ENCODE results near the gene PDIA6.
"Not testable (repeated sequence)": the region's sequence is repeated elsewhere in the genome, so short reads cannot be mapped to it uniquely, and the experiment has no call there.

PDIA6 gene

DNA sequence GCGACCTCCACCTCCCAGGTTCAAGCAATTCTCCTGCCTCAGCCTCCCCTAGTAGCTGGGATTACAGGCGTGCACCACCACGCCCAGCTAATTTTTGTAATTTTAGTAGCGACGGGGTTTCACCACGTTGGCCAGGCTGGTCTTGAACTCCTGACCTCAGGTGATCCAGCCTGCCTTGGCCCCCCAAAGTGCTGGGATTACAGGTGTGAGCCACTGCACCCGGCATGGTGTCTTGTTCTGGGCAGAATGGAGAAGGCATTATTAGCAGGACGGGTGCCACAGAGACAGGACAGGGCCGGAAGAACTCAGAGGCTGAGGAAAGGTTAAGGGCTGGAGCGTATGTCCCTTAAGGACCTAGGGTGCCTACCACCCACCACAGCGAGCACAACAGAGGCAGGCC is 31.8 kb downstream of the PDIA6 start:
- not testable (repeated sequence) for DNase-seq (ENCODE audit: low spot score)

DNA sequence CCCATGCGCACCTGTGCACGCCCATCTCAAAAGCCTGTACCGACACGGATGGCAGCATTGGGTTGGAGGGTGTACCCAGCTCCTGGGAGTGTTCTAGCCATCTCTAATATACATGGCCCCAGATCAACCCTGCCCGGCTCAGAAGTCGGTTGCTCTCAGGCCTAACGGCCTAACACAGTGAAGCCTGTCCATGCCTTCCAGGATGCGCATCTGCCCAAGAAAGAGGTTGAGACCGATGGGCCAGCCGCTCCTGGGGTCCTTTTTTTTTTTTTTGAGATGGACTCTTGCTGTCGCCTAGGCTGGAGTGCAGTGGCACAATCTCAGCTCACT is 32.1 kb downstream of the PDIA6 start:
- no peak for DNase-seq (ENCODE audit: low spot score)

DNA sequence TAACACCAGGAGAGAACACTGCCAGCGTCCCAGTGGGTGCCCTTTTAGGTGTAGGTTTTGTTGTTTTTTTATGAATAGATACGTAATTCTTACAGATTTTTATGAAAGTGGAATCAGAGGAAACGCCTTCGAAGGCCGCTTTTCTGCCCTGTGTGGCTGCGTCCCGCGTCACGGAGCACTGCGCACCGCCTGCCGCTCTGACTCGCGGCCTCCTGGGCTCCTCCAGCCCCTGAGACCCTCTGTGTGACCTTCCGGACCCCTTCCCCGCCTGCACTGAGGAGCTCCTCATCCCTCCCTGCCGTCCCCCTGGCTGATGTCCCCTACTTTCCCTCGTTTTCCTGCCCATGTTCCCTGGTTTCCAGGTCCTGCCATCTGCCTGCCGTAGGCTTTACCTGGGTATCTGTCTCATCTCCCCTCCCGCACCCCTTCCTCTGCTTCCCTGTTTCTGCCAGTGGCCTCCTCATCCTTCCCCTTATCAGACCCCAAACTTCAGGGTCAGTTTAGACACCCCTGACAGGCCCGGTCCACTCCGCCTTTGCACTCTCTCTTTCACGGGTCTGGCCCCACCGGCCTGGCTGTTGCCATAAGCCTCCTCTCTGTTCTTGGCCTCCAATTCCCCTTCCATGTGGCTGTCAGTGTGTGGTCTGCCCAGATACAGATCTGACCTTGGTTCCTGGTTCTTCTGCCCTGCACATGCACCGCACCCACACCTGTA is 32.7 kb downstream of the PDIA6 start:
- no peak for DNase-seq (ENCODE audit: low spot score)

DNA sequence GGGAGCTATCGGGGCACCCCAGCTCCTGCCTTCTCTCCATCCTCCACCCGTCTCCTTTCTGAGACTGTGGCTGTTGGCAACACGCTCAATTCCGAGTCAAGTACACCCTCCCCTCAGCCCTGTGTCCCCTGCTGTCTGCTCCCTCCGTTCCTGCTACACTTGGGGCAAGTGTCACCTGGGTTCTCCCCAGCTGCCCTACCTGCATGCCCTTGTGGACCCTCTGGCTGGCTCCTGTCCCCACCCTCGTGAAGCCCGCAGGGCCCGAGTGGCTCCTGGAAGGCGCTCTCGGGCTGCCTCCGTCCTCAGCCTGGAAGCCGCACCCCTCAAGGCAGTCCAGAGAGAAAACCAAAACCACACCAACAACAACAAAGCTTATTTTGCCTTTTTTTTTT is 33.9 kb downstream of the PDIA6 start:
- DNase-seq (ENCODE audit: low spot score), result no peak

DNA sequence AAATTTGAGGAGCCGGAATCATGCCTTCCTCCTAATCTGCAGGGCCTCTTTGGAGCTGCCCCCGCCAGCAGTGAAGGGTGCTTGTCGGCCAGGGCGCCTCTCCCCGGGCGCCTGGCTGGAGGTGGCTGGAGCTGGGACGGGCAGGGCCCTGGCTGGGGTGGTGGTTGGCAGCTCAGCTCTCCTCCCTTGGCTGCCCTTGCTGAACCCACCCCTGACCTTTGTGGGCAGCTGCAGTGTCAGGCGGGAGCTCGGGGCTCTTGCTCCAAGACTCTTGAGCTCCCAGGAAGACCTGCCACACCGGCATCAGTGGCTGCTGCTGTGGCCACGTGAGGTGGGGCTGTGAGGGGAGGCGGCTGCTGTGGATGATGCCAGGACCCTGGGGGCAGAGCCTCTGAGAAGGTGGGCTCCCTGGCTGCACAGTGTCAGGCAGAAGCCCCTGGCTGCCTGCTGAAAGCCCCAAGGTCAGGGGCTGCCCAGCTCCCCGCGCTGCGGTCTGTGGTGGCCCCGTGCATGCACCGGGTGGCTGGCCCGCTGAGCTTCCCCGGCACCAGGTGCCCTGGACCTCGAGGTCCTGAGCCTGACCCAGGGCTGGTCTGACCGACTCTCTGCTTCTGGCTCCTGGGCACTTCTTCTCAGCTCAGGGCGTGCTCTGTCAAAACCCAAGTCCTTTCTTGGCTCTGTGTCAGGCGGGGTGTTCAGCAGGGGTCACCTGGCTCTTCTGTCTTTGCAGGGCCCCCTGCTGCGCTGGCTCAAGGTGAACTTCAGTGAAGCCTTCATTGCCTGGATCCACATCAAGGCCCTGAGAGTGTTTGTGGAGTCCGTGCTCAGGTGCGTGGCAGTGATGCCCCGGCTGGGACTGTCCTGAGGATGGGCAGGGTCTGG is 34.5 kb downstream of the PDIA6 start:
- no peak for DNase-seq (ENCODE audit: low spot score)

DNA sequence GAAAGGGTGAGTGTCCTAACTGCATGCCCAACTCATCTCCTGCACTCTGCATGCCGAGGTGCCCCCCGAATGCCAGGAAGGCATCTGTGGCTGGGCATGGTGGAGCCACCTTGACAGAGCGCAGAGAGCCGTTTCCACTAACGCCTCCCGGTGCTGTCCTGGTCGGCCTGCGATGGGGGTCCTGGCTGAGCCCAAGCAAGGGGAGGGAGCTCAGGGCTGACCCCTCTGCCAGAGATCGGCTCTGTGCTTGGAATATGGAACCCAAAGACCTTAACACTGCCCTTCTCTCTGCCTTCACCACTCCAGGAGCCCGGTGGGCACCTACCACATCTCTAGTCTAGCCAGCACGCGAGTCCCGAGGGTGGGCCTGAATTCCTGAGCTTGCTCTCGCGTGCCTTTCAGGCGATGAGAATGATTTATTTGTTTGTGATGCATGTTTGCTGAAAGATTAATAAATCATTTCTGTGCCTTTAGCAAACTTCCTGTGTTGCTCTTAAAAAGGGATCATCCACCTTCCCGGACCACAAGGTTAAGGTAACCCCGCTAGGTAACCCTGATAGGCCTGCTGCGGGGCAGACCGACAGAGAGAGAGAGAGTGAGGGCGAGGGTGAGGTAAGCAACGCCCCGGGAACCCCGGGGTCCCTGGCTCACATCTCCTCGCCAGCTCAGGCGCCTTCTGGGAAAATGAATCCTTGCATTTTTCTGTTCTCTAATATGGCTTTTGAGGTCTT is 35.3 kb downstream of the PDIA6 start:
- DNase-seq (ENCODE audit: low spot score), result no peak

DNA sequence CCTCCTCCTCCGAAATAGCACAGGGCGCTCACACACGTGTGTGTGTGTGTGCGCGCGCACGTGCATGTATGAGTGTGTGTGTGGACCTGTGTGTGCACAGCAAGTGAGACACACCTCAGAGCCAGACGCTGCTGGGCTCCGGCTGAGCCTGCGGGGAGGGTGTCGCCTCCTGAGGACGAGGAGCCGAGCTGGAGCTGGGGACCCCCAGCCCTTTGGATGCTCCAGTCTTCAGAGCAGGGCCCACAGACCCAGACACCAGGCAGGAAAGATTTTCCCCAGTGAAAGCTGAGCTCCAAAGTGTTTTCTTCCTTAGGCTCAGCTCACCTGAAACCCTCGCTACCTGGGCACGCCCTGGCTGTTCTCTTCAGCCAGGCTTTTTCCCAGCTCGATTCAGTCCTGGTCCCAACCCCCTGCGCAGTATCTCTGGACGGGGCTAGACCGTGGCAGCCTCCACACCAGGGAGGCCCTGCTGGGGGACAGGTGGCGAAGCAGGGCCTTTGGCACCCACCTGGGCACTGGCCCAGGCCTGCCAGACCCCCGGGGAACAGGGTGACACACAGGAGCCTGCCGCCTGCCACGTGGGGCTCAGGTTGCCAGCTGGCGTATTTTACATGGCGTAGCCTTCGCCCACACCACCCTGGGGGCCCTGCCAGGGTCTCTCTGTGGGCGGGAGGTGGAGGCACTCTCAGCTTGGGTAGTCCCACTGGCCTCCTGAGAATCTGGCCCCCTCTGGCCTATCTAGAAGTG is 36.2 kb downstream of the PDIA6 start:
- no peak for DNase-seq (ENCODE audit: low spot score)

DNA sequence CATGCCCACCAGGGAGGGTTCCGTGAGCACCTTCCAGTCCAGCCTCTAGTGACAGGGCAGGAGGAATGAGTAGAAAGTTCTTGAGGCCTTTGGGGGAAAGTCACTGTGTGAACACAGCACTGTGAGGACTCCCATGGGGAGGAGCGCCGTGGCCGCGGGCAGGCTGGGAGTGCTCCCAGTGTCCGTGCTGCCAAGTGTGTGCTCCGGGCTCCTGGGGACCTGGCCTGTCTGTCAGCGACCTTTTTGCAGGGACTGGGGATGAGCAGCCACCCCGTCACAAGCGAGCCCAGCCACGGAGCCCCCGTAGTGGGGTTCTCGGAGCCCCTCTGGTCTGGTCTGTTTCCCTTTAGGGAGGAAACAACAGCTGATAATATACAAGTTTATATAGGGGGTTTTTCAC is 36.8 kb downstream of the PDIA6 start:
- no peak for DNase-seq (ENCODE audit: low spot score)

DNA sequence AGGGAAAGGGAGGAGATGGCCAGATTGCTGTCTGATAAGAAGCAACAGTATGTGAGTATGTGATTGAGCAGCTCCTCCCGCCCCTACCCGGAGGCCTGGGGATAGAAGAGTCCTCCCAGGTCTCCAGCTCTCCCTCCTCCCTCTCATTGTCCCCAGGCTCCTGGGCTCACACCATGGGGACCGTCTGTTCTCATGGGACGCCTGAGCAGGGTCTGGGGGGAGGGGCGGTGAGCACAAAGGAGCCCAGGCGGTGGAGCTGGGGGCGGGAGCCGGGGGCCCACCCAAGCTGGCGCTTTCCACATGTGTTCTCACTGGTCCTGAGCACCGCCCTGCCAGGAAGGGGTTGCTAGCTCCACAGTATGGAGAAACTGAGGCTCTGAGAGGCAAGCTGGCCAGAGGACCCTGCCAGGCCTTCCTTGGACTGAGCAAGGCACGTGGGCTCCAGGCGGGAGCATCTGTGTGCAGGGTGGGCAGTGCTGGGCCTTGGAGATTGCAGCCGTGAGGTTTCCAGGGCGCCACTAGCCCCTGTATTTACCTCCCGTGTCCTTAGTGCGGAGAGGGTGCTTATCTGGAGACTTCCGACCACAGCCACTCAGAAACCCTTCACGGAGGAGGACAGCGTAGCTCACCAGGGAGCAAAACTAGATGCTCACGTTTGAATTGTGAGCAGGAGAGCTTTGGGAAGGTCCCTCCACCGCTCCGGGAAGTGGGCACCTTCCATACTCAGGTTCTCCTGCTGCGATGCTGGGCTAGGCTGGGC is 37.4 kb downstream of the PDIA6 start:
- no peak for DNase-seq (ENCODE audit: low spot score)

DNA sequence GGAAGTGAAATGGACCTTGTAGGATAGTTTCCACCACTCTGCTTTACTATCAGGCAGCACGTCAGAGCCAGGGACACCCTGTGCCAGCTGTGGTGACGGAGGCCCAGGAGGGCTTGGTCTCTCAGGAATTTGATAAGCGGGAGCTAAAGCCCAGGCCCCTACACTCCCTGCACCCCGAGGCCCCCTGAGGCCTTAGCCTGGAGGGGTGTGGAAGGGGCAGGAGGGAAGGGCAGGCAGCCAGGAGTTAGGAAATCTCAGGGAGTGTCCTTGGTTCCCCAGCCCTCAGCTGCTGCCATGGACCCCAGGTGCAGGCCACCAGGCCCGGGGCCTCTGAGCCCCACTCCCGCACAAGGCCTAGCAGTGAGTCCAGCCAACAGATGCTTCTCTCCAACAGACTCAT is 38.2 kb downstream of the PDIA6 start:
- DNase-seq (ENCODE audit: low spot score), result no peak

DNA sequence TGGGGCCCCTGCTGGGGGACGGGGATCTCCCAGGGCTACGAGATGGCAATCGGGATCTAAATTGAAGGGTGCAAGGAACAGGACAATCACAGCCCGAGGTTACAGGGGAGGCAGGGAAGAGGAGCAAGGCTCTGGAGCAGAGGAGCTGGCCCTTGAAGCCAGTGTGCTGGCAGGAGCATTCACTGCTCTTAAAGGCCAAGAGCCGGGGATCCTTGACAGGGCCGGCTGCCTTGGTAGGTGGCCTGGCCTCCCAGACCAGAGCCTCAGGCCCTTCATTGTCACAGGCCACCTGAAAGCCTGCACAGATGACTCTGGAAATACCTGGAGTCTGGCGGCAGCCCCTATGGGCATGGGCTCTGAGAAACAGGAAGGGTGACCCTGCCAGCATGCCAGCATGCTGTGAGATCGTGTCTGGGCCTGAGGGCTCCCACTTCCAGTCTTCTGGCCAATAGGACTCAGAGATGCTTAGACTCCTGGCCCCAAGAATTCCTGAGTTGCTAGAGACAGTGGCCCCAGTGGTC is 38.7 kb downstream of the PDIA6 start:
- DNase-seq (ENCODE audit: low spot score), result no peak

DNA sequence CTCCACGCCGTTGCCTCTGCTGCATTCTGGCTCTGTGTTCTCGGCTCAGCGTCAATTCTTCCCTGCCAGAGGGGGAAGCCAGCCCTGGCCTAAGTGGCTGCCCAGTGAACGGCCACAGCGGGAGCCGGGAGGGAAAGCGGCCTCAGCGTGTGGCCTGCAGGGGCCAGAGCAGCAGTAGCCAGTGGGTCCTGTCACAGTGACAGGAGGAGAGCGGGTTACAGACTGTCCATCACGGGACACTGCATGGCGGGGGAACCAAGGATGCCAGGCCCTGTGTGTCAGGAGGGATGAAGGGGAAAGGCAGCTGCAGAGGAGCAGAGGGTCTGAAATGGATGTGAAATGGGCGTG is 39.7 kb downstream of the PDIA6 start:
- no peak for DNase-seq (ENCODE audit: low spot score)

DNA sequence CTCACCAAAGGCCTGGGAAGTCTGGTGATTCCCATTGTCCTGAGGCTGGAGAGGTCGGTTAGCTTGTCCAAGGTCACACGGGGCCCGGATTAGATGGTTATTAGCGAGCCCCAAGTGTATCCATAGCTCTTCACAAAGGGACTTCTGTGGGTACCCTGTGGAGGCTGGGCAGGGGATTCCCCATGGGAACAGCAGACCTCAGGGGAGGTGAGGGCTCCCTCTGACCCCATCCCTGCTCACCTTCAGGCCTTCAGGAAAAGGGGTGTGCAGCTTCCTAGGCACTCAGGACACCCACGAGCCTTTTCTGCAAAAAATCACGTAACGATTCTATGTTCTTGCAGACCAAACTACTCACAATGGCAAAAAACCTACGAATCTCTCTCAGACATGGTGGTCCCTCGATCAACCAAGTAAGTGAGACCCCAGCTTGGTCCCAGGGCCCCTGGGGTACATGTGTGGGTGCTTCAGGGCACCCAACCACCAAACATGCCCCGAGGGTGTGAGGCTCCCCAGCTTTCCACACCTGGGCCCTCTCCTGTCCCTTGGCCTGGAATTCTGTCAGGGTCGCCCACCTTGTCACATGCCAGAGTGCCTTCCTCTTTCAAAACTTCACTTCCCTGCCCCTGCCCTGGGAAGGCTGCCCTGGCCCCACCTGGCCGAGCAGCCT is 40.3 kb downstream of the PDIA6 start:
- no peak for DNase-seq (ENCODE audit: low spot score)

DNA sequence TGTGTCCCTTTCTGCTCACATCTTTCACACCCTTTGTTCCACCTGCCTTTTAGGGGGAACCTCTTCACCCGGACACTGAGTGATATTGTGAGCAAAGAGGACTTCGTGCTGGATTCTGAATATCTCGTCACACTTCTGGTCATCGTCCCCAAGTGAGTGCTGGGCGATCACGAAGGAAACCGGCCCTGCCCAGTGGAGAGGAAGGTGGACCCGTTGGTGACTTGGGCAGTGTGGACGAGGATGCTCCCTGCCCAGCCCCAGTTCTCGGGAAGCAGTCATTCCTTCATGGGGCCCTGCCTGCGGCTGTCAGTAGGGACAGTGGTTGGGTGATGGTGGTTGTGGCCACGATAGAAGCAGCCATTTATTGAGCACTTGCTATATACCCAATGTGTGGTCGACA is 40.8 kb downstream of the PDIA6 start:
- no peak for DNase-seq (ENCODE audit: low spot score)

DNA sequence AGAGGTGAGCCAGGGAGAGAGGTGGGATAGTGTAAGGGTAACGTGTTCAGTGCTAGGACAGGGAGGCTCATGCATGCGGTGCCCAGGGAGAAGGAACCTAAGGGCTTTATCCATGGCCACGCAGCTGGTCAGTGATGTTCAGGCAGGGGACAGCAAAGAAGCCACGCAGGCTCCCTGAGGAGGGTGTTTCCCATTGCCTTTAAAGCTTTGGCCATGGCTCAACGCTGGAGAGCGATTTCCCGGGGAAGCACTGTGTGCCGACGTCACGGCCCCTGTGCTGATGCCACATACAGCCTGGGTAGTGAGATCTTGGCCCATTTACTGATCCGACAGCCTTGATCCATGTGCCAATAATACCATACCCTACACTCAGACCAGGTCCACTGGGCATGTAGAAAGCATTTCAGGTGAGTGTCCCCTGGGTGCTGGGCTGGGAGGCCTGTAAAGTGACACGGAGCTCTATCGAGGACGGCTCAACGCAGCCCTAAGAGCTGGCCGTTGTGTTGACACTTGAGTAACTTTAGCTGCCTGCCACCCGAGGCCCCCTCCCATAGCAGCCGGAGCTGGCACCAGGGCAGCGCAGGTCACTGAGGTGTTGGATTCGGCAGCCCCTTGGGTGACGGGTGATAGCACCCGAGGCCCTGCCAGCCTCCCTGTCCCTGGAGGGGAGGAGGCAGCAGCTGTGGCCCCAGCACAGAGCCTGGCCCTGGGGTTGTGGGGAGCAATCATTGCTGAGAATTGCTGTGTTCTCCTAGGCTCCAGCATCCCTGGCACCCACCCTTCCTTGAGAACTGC is 41.4 kb downstream of the PDIA6 start:
- DNase-seq (ENCODE audit: low spot score), result no peak

DNA sequence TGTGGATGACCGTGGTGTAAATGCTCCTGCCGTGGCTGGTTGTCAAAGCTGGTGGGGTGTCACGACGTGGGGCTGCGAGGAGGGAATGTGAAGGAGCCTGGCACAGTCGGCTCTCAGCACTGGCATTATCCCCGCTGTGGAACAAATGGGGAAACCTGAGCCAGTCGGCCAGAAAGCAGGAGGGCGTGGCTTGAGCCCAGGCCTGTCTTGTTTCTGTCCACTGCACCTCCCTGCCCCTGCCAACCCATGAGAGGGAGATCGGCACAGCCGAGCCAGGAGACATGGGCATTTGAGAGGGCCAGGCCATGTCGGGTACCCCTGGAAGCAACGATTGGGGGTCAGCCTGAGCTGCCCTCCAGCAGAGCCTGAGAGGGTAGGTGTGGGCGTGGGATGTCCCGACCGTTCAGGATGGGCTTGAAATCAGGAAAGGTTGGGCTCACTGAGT is 44.5 kb downstream of the PDIA6 start:
- no peak for DNase-seq (ENCODE audit: low spot score)

DNA sequence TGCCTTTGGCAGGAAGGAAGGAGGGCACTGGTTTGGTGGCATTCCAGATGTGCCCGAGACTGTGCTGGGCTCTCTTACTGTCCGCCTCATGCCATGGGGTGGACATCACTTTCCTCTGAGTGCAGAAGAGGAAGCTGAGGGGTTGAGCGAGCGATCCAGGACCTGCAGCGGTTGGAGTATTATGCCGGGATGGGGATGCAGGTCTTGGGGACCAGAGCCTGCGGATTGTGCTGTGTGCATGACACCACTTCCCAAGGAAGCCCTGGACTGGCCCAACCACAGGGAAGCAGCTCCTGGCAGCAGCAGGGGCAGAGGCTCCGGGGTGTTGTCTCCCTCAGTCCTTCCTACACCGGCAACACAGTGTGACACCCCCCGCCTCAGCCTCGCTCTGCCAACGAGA is 46.7 kb downstream of the PDIA6 start:
- no peak for DNase-seq (ENCODE audit: low spot score)

DNA sequence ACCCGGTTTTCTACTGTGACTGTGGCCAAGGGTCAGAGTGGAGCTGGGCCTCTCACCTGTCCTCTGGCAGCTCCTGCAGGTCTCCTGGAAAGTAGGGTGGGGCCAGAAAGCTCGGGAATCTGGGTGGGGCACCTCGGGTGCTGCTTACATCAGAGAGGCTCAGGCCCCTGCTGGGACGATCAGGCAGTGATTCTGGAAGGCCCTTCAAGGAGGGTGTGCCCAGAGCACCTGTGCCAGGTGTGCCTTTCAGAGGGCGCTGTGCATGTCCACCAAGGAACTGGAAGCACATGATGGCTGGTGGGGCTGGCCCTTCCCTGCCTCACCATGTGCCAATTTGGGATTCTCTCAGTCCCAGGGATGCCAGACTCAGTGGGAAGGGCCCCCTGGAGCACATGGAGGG is 47.1 kb downstream of the PDIA6 start:
- no peak for DNase-seq (ENCODE audit: low spot score)

DNA sequence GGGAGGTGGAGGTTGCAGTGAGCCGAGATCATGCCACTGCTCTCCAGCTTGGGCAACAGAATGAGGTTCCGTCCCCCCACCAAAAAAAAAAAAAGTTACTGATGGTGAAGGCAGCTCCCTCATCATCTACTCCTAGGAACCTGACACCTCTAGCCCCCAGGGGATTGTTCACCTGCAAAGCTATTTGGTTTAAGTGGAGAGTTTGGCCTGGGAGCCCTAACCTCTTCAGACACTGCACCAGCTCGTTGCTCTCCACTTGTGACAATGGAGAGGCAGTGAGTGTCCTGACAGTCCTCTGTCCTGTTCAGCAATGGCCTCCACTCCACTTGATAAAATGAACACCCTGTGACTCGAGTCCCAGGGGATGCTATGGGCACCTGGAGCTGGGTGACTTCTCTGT is 47.7 kb downstream of the PDIA6 start:
- no peak for DNase-seq (ENCODE audit: low spot score)
